HFF-Myc (cell line): ENCODE measurements around the gene LRRC8A.

ENCODE experiments used
- DNase-seq: peaks from one replicate; pipeline ENCODE4 v3.0.0-alpha.2; 2011; ENCODE audit warnings: low read depth; ENCODE audit errors: extremely low read depth
- H3K4me3 ChIP-seq: replicated peaks from 2 replicates; pipeline ENCODE4 v1.5.1; 2011; ENCODE audit warnings: low read depth, mild to moderate bottlenecking, control low read depth, low read length
- CTCF ChIP-seq: IDR thresholded peaks from 2 replicates; pipeline ENCODE4 v1.5.1; 2012; ENCODE audit warnings: mild to moderate bottlenecking, low read depth, low read length, control low read depth; ENCODE audit errors: missing control alignments

Gene LRRC8A

DNA sequence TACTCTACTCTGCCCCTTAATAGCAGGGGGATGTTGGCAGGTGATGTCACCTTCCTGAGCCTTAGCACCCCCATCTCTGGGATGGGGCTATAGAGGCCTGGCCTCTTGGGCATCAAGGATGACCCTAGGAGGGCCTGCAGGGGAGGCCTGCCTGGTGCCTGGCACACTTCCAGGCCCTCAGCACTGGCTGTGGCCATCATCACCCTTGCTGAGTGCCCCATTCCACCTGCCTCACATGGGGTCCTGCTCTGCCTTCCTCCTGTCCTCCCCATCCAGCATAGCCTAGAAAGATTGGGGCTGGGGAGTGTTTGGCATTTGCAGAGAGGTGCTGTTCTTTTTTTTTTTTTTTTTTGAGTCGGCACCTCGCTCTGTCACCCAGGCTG, 21.1 kb downstream of the LRRC8A start:
- DNase-seq, result no peak
- TF ChIP-seq CTCF, result no peak
- no peak overlapping the region for H3K4me3 ChIP-seq

- no peak for TF ChIP-seq CTCF
- DNase-seq, result no peak
- H3K4me3 ChIP-seq, result no peak overlapping the region
Measured at GRCh38 chr9:128903871-128904620, 22.1 kb downstream of the LRRC8A start.

- no peak for TF ChIP-seq CTCF
- DNase-seq, result no peak
- no peak overlapping the region for H3K4me3 ChIP-seq
Measured at GRCh38 chr9:128905964-128906363, 24.0 kb downstream of the LRRC8A start.

- no peak for DNase-seq
- TF ChIP-seq CTCF, result no peak
- H3K4me3 ChIP-seq, result no peak overlapping the region
Measured at GRCh38 chr9:128906741-128907140, 24.8 kb downstream of the LRRC8A start.

DNA sequence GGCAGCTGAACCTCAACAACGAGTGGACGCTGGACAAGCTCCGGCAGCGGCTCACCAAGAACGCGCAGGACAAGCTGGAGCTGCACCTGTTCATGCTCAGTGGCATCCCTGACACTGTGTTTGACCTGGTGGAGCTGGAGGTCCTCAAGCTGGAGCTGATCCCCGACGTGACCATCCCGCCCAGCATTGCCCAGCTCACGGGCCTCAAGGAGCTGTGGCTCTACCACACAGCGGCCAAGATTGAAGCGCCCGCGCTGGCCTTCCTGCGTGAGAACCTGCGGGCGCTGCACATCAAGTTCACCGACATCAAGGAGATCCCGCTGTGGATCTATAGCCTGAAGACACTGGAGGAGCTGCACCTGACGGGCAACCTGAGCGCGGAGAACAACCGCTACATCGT, 26.4 kb downstream of the LRRC8A start:
- no peak for DNase-seq
- TF ChIP-seq CTCF, result no peak
- no peak overlapping the region for H3K4me3 ChIP-seq

GRCh38 chr9:128909859-128910258, 27.9 kb downstream of the LRRC8A start:
- no peak overlapping the region for H3K4me3 ChIP-seq
- no peak for DNase-seq
- no peak for TF ChIP-seq CTCF

DNA sequence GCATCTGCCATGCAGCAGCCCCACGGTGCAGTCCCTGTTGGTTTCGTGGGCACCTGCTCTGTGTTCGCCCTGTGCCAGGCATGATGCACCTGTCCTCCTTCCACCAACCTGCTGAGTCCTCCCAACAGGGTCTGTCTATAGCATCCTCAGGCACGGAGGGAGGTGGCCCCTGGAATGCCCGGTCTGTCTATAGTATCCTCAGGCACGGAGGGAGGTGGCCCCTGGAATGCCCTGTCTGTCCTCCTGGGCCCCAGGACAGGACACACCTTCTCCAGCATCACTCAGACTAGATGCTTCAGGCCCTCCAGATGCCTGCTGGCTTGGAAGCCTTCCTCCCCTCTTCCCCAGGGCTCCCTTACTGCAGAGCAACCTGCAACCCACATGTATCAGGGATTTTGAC, 29.0 kb downstream of the LRRC8A start:
- TF ChIP-seq CTCF, result no peak

More for the DNA sequence above, 29.0 kb downstream of the LRRC8A start:
- no peak overlapping the region for H3K4me3 ChIP-seq
- no peak for DNase-seq
